Measurements from ENCODE around the gene DAGLA. TPM values are rescaled to one million over a fixed set of nuclear protein-coding genes. Genes with fewer than 3 reads are reported as not detected.

Gene DAGLA
- total RNA-seq, 1 experiment from 2014 or later: 10.1 TPM

DNA sequence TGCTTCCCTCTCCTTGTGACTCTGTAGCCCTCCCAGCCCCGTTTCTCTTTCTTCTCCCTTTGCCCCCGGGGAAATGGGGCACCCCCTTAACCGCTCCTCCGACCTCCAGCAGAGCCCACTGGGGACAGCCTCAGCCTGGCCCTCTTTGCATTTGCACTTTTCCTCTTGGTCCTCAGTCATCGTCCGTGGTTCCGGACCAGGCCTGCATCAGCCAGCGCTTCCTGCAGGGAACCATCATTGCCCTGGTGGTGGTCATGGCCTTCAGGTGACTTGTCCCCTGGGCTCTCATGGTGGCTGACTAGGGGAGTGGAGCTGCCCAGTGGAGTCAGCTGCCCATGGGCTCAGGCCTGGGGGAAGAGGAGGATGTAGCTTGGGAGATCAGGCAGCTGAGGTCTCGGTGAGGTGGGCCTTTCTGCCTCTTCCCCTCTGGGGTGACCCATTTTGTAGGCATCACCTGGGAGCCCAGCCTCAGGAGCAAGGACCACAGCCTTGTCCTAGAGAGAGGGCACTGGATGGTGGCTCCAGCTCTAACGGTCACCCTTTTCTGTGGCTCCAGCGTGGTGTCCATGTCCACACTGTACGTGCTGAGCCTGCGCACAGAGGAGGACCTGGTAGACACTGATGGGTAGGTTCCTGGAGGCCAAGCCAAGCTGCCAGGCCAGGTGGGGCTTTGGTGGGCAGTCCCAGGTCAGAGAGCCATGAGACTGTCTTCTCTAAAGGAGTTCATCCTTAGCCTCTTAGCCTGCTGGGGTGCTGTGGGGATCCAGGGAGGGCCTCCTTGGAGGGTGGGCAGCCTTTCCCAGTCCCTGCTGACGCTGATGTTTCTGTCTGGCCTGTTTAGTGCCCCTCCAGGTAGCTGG lies 99.7 kb downstream of the DAGLA start:
- no peak for TF ChIP-seq EZH2 (IDR thresholded peaks at IDR 0.05; ENCODE audit: low read depth)
- TF ChIP-seq, protein P1, sequence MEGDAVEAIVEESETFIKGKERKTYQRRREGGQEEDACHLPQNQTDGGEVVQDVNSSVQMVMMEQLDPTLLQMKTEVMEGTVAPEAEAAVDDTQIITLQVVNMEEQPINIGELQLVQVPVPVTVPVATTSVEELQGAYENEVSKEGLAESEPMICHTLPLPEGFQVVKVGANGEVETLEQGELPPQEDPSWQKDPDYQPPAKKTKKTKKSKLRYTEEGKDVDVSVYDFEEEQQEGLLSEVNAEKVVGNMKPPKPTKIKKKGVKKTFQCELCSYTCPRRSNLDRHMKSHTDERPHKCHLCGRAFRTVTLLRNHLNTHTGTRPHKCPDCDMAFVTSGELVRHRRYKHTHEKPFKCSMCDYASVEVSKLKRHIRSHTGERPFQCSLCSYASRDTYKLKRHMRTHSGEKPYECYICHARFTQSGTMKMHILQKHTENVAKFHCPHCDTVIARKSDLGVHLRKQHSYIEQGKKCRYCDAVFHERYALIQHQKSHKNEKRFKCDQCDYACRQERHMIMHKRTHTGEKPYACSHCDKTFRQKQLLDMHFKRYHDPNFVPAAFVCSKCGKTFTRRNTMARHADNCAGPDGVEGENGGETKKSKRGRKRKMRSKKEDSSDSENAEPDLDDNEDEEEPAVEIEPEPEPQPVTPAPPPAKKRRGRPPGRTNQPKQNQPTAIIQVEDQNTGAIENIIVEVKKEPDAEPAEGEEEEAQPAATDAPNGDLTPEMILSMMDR (conservative IDR thresholded peaks at IDR 0.05): no peak
- intact Hi-C loops (cut with micrococcal nuclease; ENCODE audit: unreplicated experiment): no loop called here
- Histone ChIP-seq H3K79me2 (ENCODE audit: low read depth) (no peaks in the 10 kb centered on the region), H3K9me2 (ENCODE audit: insufficient read depth) (no peaks in the 10 kb centered on the region), H3K27me3 (ENCODE audit: insufficient read depth, low read depth) (no peaks in the 10 kb centered on the region), H3F3A (ENCODE audit: insufficient read depth, low read depth) (peaks cover 13% of the 10 kb centered on the region), H3K4me1 (replicated peaks; ENCODE audit: insufficient read depth) (no peaks in the 10 kb centered on the region), H3K4me2 (no peak overlapping the region), H3K36me3 (ENCODE audit: low read depth) (no peaks in the 10 kb centered on the region), H2AFZ (no peak overlapping the region), H3K9me3 (ENCODE audit: insufficient read depth, low read depth) (no peaks in the 10 kb centered on the region), H3K27ac (no peak overlapping the region), H4K20me1 (ENCODE audit: insufficient read depth) (no peaks in the 10 kb centered on the region), H3K4me3 (no peak overlapping the region)
- no peak for DNase-seq
- ChIA-PET CTCF (interaction anchor here (1.1 kb wide), 1 partner anchor 29 kb away, joined by 3 read pairs; no protein-coding TSS in a partner anchor), POLR2A (ENCODE audit: unreplicated experiment) (interaction anchor here (0.5 to 0.7 kb wide), 2 partner anchors 12 to 22 kb away, joined by 3 to 4 read pairs; no protein-coding TSS in a partner anchor)
- no TSS peak for BruUV-seq (replicated peaks)

DNA sequence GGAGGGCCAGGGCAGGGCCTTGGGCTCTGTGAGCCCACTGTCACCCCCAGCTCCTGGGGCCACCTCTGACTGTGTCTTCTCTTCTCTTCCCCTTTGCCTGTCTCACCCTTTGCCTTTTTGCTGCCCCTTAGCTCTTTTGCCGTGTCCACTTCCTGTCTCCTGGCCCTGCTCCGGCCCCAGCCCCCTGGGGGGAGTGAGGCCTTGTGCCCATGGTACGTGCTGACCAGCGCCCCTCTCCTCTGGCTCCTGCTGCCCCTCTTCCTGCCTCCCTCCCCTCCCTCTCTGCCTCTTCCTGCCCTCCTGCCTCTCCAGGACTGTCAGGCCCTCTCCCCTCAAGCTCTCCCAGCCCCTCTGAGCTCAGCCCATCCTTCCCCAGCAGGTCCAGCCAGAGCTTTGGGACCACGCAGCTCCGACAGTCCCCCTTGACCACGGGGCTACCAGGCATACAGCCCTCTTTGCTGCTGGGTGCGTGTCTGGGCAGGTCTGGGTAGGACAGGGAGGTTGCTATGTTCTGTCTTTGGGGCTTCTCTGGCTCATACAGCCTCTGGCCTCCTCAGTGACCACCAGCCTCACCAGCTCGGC lies 100.5 kb downstream of the DAGLA start:
- H3K4me3 ChIP-seq: no peak overlapping the region
- no peaks in the 10 kb centered on the region for H3K9me2 ChIP-seq (ENCODE audit: insufficient read depth)
- H3K27ac ChIP-seq: no peak overlapping the region
- intact Hi-C loops (cut with micrococcal nuclease; ENCODE audit: unreplicated experiment): no loop called here
- H3K36me3 ChIP-seq (ENCODE audit: low read depth): no peaks in the 10 kb centered on the region
- no peaks in the 10 kb centered on the region for H3K79me2 ChIP-seq (ENCODE audit: low read depth)
- peaks cover 13% of the 10 kb centered on the region for H3F3A ChIP-seq (ENCODE audit: insufficient read depth, low read depth)
- H3K4me2 ChIP-seq: no peak overlapping the region
- no peak overlapping the region for H2AFZ ChIP-seq
- BruUV-seq (replicated peaks): no TSS peak
- H3K27me3 ChIP-seq (ENCODE audit: insufficient read depth, low read depth): no peaks in the 10 kb centered on the region
- TF ChIP-seq EZH2 (IDR thresholded peaks at IDR 0.05; ENCODE audit: low read depth): no peak
- TF ChIP-seq, protein P1 (conservative IDR thresholded peaks at IDR 0.05): no peak
- ChIA-PET CTCF (no interaction called here), POLR2A (ENCODE audit: unreplicated experiment) (interaction anchor here (0.5 kb wide), 1 partner anchor 21 kb away, joined by 4 read pairs; no protein-coding TSS in a partner anchor)
- peaks cover 5% of the 10 kb centered on the region; the same call in 1 of the 2 replicates for H4K20me1 ChIP-seq (ENCODE audit: insufficient read depth)
- H3K4me1 ChIP-seq (replicated peaks; ENCODE audit: insufficient read depth): no peaks in the 10 kb centered on the region
- no peak for DNase-seq
- no peaks in the 10 kb centered on the region for H3K9me3 ChIP-seq (ENCODE audit: insufficient read depth, low read depth)

DNA sequence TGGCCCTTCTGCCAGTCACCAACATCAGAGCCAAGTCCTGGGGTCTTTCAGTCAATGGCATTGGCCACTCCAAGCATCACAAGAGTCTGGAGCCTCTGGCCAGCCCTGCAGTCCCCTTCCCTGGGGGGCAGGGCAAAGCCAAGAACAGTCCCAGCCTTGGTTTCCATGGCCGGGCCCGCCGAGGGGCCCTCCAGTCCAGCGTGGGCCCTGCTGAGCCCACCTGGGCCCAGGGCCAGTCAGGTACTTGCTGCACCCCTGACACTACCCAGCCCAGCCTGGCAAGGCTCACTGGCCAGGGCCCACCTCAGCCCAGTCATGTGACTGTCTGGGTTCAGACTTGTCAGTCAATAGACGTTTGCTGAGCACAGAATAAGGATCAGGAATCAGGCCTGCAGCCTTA lies 101.4 kb downstream of the DAGLA start:
- H3K9me2 ChIP-seq (ENCODE audit: insufficient read depth): no peaks in the 10 kb centered on the region
- CTCF ChIA-PET: no interaction called here

More for the DNA sequence above, 101.4 kb downstream of the DAGLA start:
- H3K27ac ChIP-seq: no peak overlapping the region
- no peak overlapping the region for H2AFZ ChIP-seq
- no peak overlapping the region for H3K4me2 ChIP-seq
- POLR2A ChIA-PET (ENCODE audit: unreplicated experiment): interaction anchor here (0.6 kb wide), 1 partner anchor 10 kb away, joined by 3 read pairs; no protein-coding TSS in a partner anchor
- H3F3A ChIP-seq (ENCODE audit: insufficient read depth, low read depth): peaks cover 13% of the 10 kb centered on the region
- no peak for DNase-seq
- no peaks in the 10 kb centered on the region for H3K79me2 ChIP-seq (ENCODE audit: low read depth)
- BruUV-seq (replicated peaks): no TSS peak
- no peaks in the 10 kb centered on the region for H3K27me3 ChIP-seq (ENCODE audit: insufficient read depth, low read depth)
- no peak overlapping the region for H3K4me3 ChIP-seq
- 0 out of 2 replicates have a peak, but pooled peaks cover under 1% of the 10 kb centered on the region for H3K36me3 ChIP-seq (ENCODE audit: low read depth)
- H3K9me3 ChIP-seq (ENCODE audit: insufficient read depth, low read depth): no peaks in the 10 kb centered on the region
- H3K4me1 ChIP-seq (replicated peaks; ENCODE audit: insufficient read depth): no peaks in the 10 kb centered on the region
- TF ChIP-seq, protein P1 (conservative IDR thresholded peaks at IDR 0.05): no peak
- no peak for TF ChIP-seq EZH2 (IDR thresholded peaks at IDR 0.05; ENCODE audit: low read depth)
- intact Hi-C loops (cut with micrococcal nuclease; ENCODE audit: unreplicated experiment): no loop called here
- H4K20me1 ChIP-seq (ENCODE audit: insufficient read depth): peaks cover 5% of the 10 kb centered on the region; the same call in 1 of the 2 replicates

All from PC-9 (cell line).